PFSK-1 (cell line): Measurements from ENCODE around the gene STARD13.

Experiments used
- POLR2AphosphoS5 ChIP-seq: IDR thresholded peaks from 2 replicates; pipeline ENCODE4 v1.6.1; 2012; ENCODE audit warnings: low read depth, mild to moderate bottlenecking, control low read depth, low read length, moderate library complexity
- REST ChIP-seq, 2 experiments: IDR thresholded peaks; 2 replicates each; pipeline versions ENCODE4 v1.6.1 to v1.8.0; 2011 to 2012; ENCODE audit warnings: low read depth in 2 of 2, low read length in 2 of 2, control low read depth in 1 of 2, inconsistent platforms in 1 of 2, mild to moderate bottlenecking in 1 of 2, moderate library complexity in 1 of 2; ENCODE audit not compliant: insufficient read depth in 1 of 2

GRCh38 chr13:33060815-33061214 is 224.7 kb downstream of the STARD13 start:
- TF ChIP-seq POLR2AphosphoS5 (no peak), REST (IDR thresholded peaks at IDR 0.05; ENCODE audit: insufficient read depth in 1 of 2, low read depth in 2 of 2, low read length in 2 of 2) (no peak)
